DOHH2 (cell line): Measurements from ENCODE around the gene EPN2.

ENCODE experiments used
- H3F3A ChIP-seq: fragments of 200-600 bp; sonication (generic), shearing (Covaris generic); 2 replicates; pipeline ENCODE4 v1.6.0; 2016; ENCODE audit warnings: antibody characterized with exemption, mild to moderate bottlenecking; ENCODE audit not compliant: control insufficient read depth, insufficient read depth
- H3K27ac ChIP-seq: fragments of 200-600 bp; sonication (generic); 2 replicates; pipeline ENCODE4 v1.5.1; 2014; ENCODE audit warnings: low read depth, mild to moderate bottlenecking, low read length, moderate library complexity
- H3K27me3 ChIP-seq: fragments of 200-600 bp; sonication (generic); 2 replicates; pipeline ENCODE4 v1.6.1; 2014; ENCODE audit warnings: mild to moderate bottlenecking, low read length, mixed read lengths; ENCODE audit not compliant: control insufficient read depth
- H3K36me3 ChIP-seq: fragments of 200-600 bp; sonication (generic); 2 replicates; pipeline ENCODE4 v1.6.1; 2014; ENCODE audit warnings: mild to moderate bottlenecking, low read length, moderate library complexity, mixed read lengths; ENCODE audit not compliant: control insufficient read depth
- H3K4me1 ChIP-seq: fragments of 200-600 bp; sonication (generic); 2 replicates; pipeline ENCODE4 v1.6.1; 2014; ENCODE audit warnings: mild to moderate bottlenecking, low read length, mixed read lengths; ENCODE audit not compliant: control insufficient read depth
- H3K4me2 ChIP-seq: fragments of 200-600 bp; sonication (generic); 2 replicates; pipeline ENCODE4 v1.6.0; 2014; ENCODE audit warnings: mild to moderate bottlenecking, low read length, moderate library complexity
- H3K4me3 ChIP-seq: fragments of 200-600 bp; sonication (generic); 2 replicates; pipeline ENCODE4 v1.5.1; 2014; ENCODE audit warnings: mild to moderate bottlenecking, low read length, mixed read lengths
- H3K79me2 ChIP-seq: fragments of 200-600 bp; sonication (generic); 2 replicates; pipeline ENCODE4 v1.6.1; 2014; ENCODE audit warnings: mild to moderate bottlenecking, low read length, mixed read lengths; ENCODE audit not compliant: control insufficient read depth
- H3K9me2 ChIP-seq: fragments of 200-600 bp; sonication (generic); replicated peaks from 2 replicates; pipeline ENCODE4 v1.6.1; 2014; ENCODE audit warnings: mild to moderate bottlenecking, low read length, mixed read lengths; ENCODE audit not compliant: control insufficient read depth
- H3K9me3 ChIP-seq: fragments of 200-600 bp; sonication (generic); 2 replicates; pipeline ENCODE4 v1.6.1; 2014; ENCODE audit warnings: antibody characterized with exemption, low read length, mixed read lengths; ENCODE audit not compliant: control insufficient read depth, insufficient read depth
- H4K20me1 ChIP-seq: fragments of 200-600 bp; sonication (generic); 2 replicates; pipeline ENCODE4 v1.6.0; 2014; ENCODE audit warnings: low read depth, mild to moderate bottlenecking, antibody characterized with exemption, low read length, moderate library complexity; ENCODE audit not compliant: control insufficient read depth, insufficient read depth
- CTCF ChIP-seq: fragments of 200-600 bp; sonication (generic); IDR thresholded peaks from one replicate; pipeline ENCODE4 v1.5.1; 2014; ENCODE audit warnings: antibody characterized with exemption, mild to moderate bottlenecking, low read depth, low read length; ENCODE audit not compliant: poor library complexity, severe bottlenecking
- EZH2phosphoT487 ChIP-seq: fragments of 200-600 bp; sonication (generic); IDR thresholded peaks from 2 replicates; pipeline ENCODE4 v1.6.1; 2017; ENCODE audit warnings: borderline replicate concordance, mild to moderate bottlenecking, antibody characterized with exemption, low read length, moderate library complexity, mixed read lengths

EPN2 gene

GRCh38 chr17:19359856-19360255 is 122.7 kb downstream of the EPN2 start:
- H3K9me2 ChIP-seq, result no peaks in the 10 kb centered on the region
- no peak for TF ChIP-seq EZH2phosphoT487
- no peak for TF ChIP-seq CTCF
- no peaks in the 10 kb centered on the region for H3F3A ChIP-seq
- H3K4me1 ChIP-seq, result peaks cover 13% of the 10 kb centered on the region
- H3K4me2 ChIP-seq, result no peak overlapping the region
- H3K27me3 ChIP-seq, result peaks cover 12% of the 10 kb centered on the region
- H3K27ac ChIP-seq, result no peak overlapping the region
- no peaks in the 10 kb centered on the region for H3K36me3 ChIP-seq
- H3K4me3 ChIP-seq, result no peak overlapping the region
- no peaks in the 10 kb centered on the region for H3K79me2 ChIP-seq
- H3K9me3 ChIP-seq, result no peaks in the 10 kb centered on the region
- H4K20me1 ChIP-seq, result no peaks in the 10 kb centered on the region

- H3K36me3 ChIP-seq, result no peaks in the 10 kb centered on the region
- H3K9me3 ChIP-seq, result no peaks in the 10 kb centered on the region
- no peak overlapping the region for H3K4me2 ChIP-seq
- H3K79me2 ChIP-seq, result no peaks in the 10 kb centered on the region
- H3K4me3 ChIP-seq, result no peak overlapping the region
- no peak overlapping the region for H3K27ac ChIP-seq
- TF ChIP-seq CTCF (no peak), EZH2phosphoT487 (no peak)
- H3K4me1 ChIP-seq, result peaks cover 13% of the 10 kb centered on the region
- no peaks in the 10 kb centered on the region for H3K9me2 ChIP-seq
- peaks cover 12% of the 10 kb centered on the region for H3K27me3 ChIP-seq
- H3F3A ChIP-seq, result no peaks in the 10 kb centered on the region
- H4K20me1 ChIP-seq, result no peaks in the 10 kb centered on the region
Observed at GRCh38 chr17:19360772-19361171, 123.6 kb downstream of the EPN2 start.

- H3K79me2 ChIP-seq, result no peaks in the 10 kb centered on the region
- no peak overlapping the region for H3K4me2 ChIP-seq
- TF ChIP-seq EZH2phosphoT487 (no peak), CTCF (no peak)
- H3K36me3 ChIP-seq, result no peaks in the 10 kb centered on the region
- no peaks in the 10 kb centered on the region for H3K9me3 ChIP-seq
- H3K4me3 ChIP-seq, result no peak overlapping the region
- no peaks in the 10 kb centered on the region for H3K9me2 ChIP-seq
- H3K4me1 ChIP-seq, result peaks cover 13% of the 10 kb centered on the region
- peaks cover 12% of the 10 kb centered on the region for H3K27me3 ChIP-seq
- no peak overlapping the region for H3K27ac ChIP-seq
- no peaks in the 10 kb centered on the region for H3F3A ChIP-seq
- no peaks in the 10 kb centered on the region for H4K20me1 ChIP-seq
Observed at GRCh38 chr17:19361326-19361725, 124.2 kb downstream of the EPN2 start.

GRCh38 chr17:19361944-19362276 is 124.7 kb downstream of the EPN2 start:
- Histone ChIP-seq H3K27ac (no peak overlapping the region), H3K27me3 (peaks cover 12% of the 10 kb centered on the region), H3K4me1 (peaks cover 13% of the 10 kb centered on the region), H3K79me2 (no peaks in the 10 kb centered on the region), H3K9me3 (no peaks in the 10 kb centered on the region), H4K20me1 (no peaks in the 10 kb centered on the region), H3F3A (no peaks in the 10 kb centered on the region), H3K4me2 (peak overlapping the region; percentile 71), H3K9me2 (no peaks in the 10 kb centered on the region), H3K36me3 (no peaks in the 10 kb centered on the region), H3K4me3 (peak overlapping the region; percentile 89)
- TF ChIP-seq CTCF (no peak), EZH2phosphoT487 (no peak)
